GM18519 (cell line): ENCODE measurements around the gene PRKAB1.

Source experiments
- ATAC-seq: cut with Tn5 transposase; IDR thresholded peaks from one replicate; pipeline ENCODE4 v1.9.1; 2021; ENCODE audit warnings: mild to moderate bottlenecking, moderate library complexity; ENCODE audit not compliant: unreplicated experiment, low FRiP score

The PRKAB1 gene

GRCh38 chr12:119710374-119710964 lies 42.5 kb downstream of the PRKAB1 start:
- ATAC-seq, result no peak

- ATAC-seq, result no peak
Observed at GRCh38 chr12:119710965-119711551, 43.1 kb downstream of the PRKAB1 start.

GRCh38 chr12:119711693-119712092 lies 43.8 kb downstream of the PRKAB1 start:
- no peak for ATAC-seq

- no peak for ATAC-seq
Observed at GRCh38 chr12:119712721-119713120, 44.8 kb downstream of the PRKAB1 start.

- ATAC-seq, result no peak
Observed at GRCh38 chr12:119713551-119714031, 45.7 kb downstream of the PRKAB1 start.

GRCh38 chr12:119714614-119715267 lies 46.8 kb downstream of the PRKAB1 start:
- ATAC-seq, result no peak

GRCh38 chr12:119715268-119715620 lies 47.3 kb downstream of the PRKAB1 start:
- ATAC-seq, result no peak

GRCh38 chr12:119718141-119718540 lies 50.2 kb downstream of the PRKAB1 start:
- no peak for ATAC-seq

- ATAC-seq, result no peak
Observed at GRCh38 chr12:119720349-119720748, 52.4 kb downstream of the PRKAB1 start.

- ATAC-seq, result no peak
Observed at GRCh38 chr12:119721306-119721705, 53.4 kb downstream of the PRKAB1 start.

GRCh38 chr12:119725523-119725922 lies 57.6 kb downstream of the PRKAB1 start:
- no peak for ATAC-seq

- ATAC-seq, result no peak
Observed at GRCh38 chr12:119727600-119728443, 59.9 kb downstream of the PRKAB1 start.

- no peak for ATAC-seq
Observed at GRCh38 chr12:119728444-119728745, 60.5 kb downstream of the PRKAB1 start.

GRCh38 chr12:119729871-119730270 lies 61.9 kb downstream of the PRKAB1 start:
- ATAC-seq, result no peak

- ATAC-seq, result no peak
Observed at GRCh38 chr12:119730381-119730780, 62.4 kb downstream of the PRKAB1 start.
